ENCODE results near the gene FAM114A2. TPM values are rescaled to one million over a fixed set of nuclear protein-coding genes. Genes with fewer than 3 reads are reported as not detected.
"Not testable (repeated sequence)": the region's sequence is repeated elsewhere in the genome, so short reads cannot be mapped to it uniquely, and the experiment has no call there.

FAM114A2 gene
- total and polyA plus RNA-seq, 2 donors (not counting 1 experiment from before 2014, with no cell fraction given), result 28.0 to 33.9 TPM

DNA sequence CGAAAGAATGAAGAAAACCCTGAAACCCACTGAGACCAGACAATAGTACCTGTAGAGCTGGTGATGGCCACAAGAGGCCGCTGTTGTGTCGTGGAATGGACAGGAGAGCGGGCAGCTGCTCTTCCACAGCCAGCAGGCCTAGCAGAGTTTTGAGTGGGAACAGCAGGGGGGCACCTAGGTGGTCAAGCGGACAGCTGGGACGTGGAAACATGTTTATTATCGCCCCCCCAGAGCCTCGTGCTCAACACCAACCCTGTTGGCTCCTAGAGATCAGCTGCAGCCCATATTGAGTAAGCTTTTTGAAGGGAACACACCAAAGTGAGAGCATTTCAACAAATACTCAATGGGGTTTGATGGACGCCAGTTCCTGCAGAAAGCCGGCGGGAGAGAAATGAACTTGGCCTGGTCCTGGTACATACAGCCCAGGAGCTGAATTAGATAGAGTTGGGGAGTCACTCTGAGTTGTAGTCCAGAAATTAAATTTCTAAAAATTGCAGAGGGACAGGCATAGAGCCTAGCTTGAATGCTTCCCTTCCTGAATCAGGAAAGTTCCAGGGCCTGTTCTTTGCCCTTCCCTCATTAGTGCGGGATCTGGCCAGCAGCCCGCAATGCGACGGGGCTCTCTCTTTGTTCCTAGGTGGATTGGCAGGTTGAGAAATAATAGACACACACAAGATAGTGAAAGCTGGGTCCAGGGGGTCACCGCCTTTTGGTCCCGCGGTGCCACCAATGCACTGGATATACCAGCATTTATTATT is 33.9 kb upstream of the FAM114A2 start:
- Histone ChIP-seq H3K4me1 (ENCODE audit: control insufficient read depth, extremely low read depth, insufficient read depth, low read length) (no peaks in the 10 kb centered on the region), H3K4me2 (ENCODE audit: extremely low read depth, insufficient read depth, low read length) (peak overlapping the region; percentile 81), H2AFZ (ENCODE audit: low read length) (peak overlapping the region; percentile 61), H3K27ac (ENCODE audit: insufficient read depth, low read length) (no peak overlapping the region), H3K79me2 (ENCODE audit: control insufficient read depth, insufficient read depth, low read length) (no peaks in the 10 kb centered on the region), H4K20me1 (ENCODE audit: control insufficient read depth, extremely low read depth, insufficient read depth, low read length) (no peaks in the 10 kb centered on the region), H3K9ac (ENCODE audit: insufficient read depth, low read length) (no peak overlapping the region), H3K9me3 (ENCODE audit: control insufficient read depth, insufficient read depth, low read depth, low read length) (no peaks in the 10 kb centered on the region), H3K27me3 (ENCODE audit: control insufficient read depth, insufficient read depth, low read length) (peaks cover 2% of the 10 kb centered on the region), H3K36me3 (ENCODE audit: control insufficient read depth, insufficient read depth, low read length) (no peaks in the 10 kb centered on the region), H3K4me3 (replicated peaks in 1 of 4; ENCODE audit: control extremely low read depth in 1 of 4, insufficient read depth in 1 of 4, low read depth in 3 of 4, low read length in 4 of 4) (no peak overlapping the region)
- no peak for TF ChIP-seq EZH2 (IDR thresholded peaks at IDR 0.05; ENCODE audit: low read length, missing control alignments)
- TF ChIP-seq, protein P1, sequence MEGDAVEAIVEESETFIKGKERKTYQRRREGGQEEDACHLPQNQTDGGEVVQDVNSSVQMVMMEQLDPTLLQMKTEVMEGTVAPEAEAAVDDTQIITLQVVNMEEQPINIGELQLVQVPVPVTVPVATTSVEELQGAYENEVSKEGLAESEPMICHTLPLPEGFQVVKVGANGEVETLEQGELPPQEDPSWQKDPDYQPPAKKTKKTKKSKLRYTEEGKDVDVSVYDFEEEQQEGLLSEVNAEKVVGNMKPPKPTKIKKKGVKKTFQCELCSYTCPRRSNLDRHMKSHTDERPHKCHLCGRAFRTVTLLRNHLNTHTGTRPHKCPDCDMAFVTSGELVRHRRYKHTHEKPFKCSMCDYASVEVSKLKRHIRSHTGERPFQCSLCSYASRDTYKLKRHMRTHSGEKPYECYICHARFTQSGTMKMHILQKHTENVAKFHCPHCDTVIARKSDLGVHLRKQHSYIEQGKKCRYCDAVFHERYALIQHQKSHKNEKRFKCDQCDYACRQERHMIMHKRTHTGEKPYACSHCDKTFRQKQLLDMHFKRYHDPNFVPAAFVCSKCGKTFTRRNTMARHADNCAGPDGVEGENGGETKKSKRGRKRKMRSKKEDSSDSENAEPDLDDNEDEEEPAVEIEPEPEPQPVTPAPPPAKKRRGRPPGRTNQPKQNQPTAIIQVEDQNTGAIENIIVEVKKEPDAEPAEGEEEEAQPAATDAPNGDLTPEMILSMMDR (conservative IDR thresholded peaks at IDR 0.05 in 1 of 2, IDR thresholded peaks at IDR 0.05 in 1 of 2; ENCODE audit: low read depth in 1 of 2, low read length in 2 of 2), result peak; percentile 92 to 96
- peak; percentile 50 to 72 for DNase-seq (ENCODE audit: low read depth in 2 of 2)

DNA sequence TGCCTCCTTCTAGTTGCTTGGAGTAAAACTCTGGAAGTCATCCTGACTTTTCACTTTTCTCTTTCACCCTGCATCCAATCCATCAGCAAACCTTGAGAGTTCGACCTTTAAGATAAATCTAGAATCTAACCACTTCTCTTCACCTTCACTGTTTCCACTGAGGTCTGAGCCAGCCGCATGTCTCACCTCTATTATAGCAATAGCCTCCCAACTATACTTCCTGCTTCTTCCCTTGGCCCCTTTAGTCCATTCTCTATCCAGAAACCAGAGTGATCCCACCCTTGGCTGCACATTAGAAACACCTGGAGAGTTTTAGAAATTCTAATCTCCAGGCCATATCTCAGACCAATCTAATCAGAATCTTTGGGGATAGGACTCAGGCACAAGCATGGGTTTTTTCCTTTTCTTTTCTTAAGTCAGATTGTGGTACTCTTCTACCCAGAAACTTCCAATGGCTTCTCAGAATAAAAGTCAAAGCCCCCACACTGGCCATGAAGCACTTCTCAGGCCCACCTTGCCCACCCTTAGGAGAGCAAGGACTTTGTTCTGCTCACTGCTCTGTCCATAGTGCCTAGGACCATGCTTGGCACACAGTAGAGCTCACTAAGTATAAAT is 33.2 kb upstream of the FAM114A2 start:
- no peak overlapping the region for H3K27ac ChIP-seq (ENCODE audit: insufficient read depth, low read length)
- no peaks in the 10 kb centered on the region for H3K36me3 ChIP-seq (ENCODE audit: control insufficient read depth, insufficient read depth, low read length)
- H2AFZ ChIP-seq (ENCODE audit: low read length), result peak overlapping the region; percentile 61
- H4K20me1 ChIP-seq (ENCODE audit: control insufficient read depth, extremely low read depth, insufficient read depth, low read length), result no peaks in the 10 kb centered on the region
- no peak overlapping the region for H3K4me3 ChIP-seq (replicated peaks in 1 of 4; ENCODE audit: control extremely low read depth in 1 of 4, insufficient read depth in 1 of 4, low read depth in 3 of 4, low read length in 4 of 4)
- H3K27me3 ChIP-seq (ENCODE audit: control insufficient read depth, insufficient read depth, low read length), result peaks cover 2% of the 10 kb centered on the region
- no peak for DNase-seq (ENCODE audit: low read depth in 2 of 2)
- peak overlapping the region; percentile 81 for H3K4me2 ChIP-seq (ENCODE audit: extremely low read depth, insufficient read depth, low read length)
- H3K9ac ChIP-seq (ENCODE audit: insufficient read depth, low read length), result no peak overlapping the region
- no peak for TF ChIP-seq EZH2 (IDR thresholded peaks at IDR 0.05; ENCODE audit: low read length, missing control alignments)
- TF ChIP-seq, protein P1 (conservative IDR thresholded peaks at IDR 0.05 in 1 of 2, IDR thresholded peaks at IDR 0.05 in 1 of 2; ENCODE audit: low read depth in 1 of 2, low read length in 2 of 2), result no peak
- H3K9me3 ChIP-seq (ENCODE audit: control insufficient read depth, insufficient read depth, low read depth, low read length), result no peaks in the 10 kb centered on the region
- H3K79me2 ChIP-seq (ENCODE audit: control insufficient read depth, insufficient read depth, low read length), result no peaks in the 10 kb centered on the region
- H3K4me1 ChIP-seq (ENCODE audit: control insufficient read depth, extremely low read depth, insufficient read depth, low read length), result no peaks in the 10 kb centered on the region

DNA sequence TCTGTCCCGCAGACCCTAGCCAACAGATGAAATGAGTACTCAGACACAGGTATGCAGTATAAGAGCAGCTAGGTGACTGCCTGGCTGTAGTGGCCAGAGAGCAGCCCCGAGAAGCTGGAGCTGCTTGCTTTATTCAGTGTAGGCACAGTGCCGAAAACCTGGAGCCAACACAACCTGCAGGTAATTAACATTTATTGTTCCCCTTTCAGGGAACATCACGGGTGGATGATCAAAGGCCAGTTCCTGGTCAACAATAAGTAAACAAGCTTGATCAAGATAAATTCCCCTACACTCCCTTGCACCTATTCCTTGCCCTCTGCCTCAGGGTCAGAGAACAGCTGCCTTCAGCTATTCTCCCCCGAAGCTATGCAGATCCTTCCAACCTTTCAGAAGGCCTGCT is 31.1 kb upstream of the FAM114A2 start:
- not testable (repeated sequence) for H3K4me2 ChIP-seq (ENCODE audit: extremely low read depth, insufficient read depth, low read length); H3K27me3 ChIP-seq (ENCODE audit: control insufficient read depth, insufficient read depth, low read length); H3K4me3 ChIP-seq (replicated peaks in 1 of 4; ENCODE audit: control extremely low read depth in 1 of 4, insufficient read depth in 1 of 4, low read depth in 3 of 4, low read length in 4 of 4); H3K9ac ChIP-seq (ENCODE audit: insufficient read depth, low read length); H3K36me3 ChIP-seq (ENCODE audit: control insufficient read depth, insufficient read depth, low read length); H3K9me3 ChIP-seq (ENCODE audit: control insufficient read depth, insufficient read depth, low read depth, low read length); H3K27ac ChIP-seq (ENCODE audit: insufficient read depth, low read length); DNase-seq (ENCODE audit: low read depth in 2 of 2); H3K4me1 ChIP-seq (ENCODE audit: control insufficient read depth, extremely low read depth, insufficient read depth, low read length); H2AFZ ChIP-seq (ENCODE audit: low read length); H3K79me2 ChIP-seq (ENCODE audit: control insufficient read depth, insufficient read depth, low read length); H4K20me1 ChIP-seq (ENCODE audit: control insufficient read depth, extremely low read depth, insufficient read depth, low read length)

All from fibroblast of lung (primary cell).